Mammary epithelial cell (primary cell): ENCODE measurements around the gene DSG3.

Experiments
- CTCF ChIP-seq, 2 donors: IDR thresholded peaks in 1 of 2; conservative IDR thresholded peaks in 1 of 2; 2 replicates each; pipeline ENCODE4 v1.5.1; 2011 to 2012; ENCODE audit warnings: inconsistent platforms in 2 of 2, low read length in 2 of 2, mild to moderate bottlenecking in 2 of 2, control low read depth in 1 of 2, low read depth in 1 of 2; ENCODE audit not compliant: insufficient read depth in 1 of 2; ENCODE audit errors: extremely low read depth in 1 of 2
- EZH2 ChIP-seq: IDR thresholded peaks from 2 replicates; pipeline ENCODE4 v1.6.1; 2012; ENCODE audit warnings: low read length, inconsistent platforms, borderline replicate concordance

GRCh38 chr18:31490833-31491232, 43.3 kb downstream of the DSG3 start:
- no peak for TF ChIP-seq CTCF (conservative IDR thresholded peaks at IDR 0.05 in 1 of 2, IDR thresholded peaks at IDR 0.05 in 1 of 2; ENCODE audit: extremely low read depth in 1 of 2, insufficient read depth in 1 of 2, low read depth in 1 of 2, low read length in 2 of 2)
- no peak for TF ChIP-seq EZH2
